ENCODE results near the gene SUSD3.

SUSD3 gene

DNA sequence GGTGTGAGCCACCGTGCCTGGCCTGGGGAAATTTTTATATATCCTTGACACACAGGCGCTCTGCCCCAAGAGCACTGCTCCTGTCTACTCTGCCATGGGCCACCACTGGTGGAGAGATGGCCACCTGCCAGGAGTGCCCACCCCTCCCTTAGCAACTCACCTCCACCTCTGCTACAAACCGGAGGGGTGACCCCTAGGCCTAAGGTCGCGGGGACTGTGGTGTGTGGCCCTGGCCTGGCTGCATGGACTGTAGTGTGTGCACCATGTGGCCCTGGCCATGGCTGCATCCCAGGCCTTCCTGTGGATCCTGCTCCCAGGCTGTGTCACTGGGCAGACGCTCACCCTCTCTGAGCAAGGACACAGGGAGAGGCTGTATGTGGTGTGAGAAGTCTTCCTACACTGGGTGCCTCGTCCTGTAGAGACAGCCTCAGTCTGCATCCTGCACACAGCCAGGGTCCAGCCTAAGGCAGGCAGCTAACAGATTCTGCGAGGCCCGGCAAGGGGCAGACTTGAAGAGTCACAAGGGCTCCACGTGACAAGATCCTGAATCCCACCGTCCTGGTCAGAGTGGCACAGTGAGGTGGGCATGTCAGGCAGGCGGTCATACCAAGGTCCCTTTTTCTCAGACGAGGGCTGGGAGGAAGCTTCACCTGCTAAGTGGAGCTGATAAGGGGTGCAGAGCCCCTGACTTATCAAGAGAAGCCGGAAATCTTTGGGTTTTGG lies 65.2 kb downstream of the SUSD3 start:
- H3K27ac ChIP-seq (replicated peaks): no peak overlapping the region
- no peaks in the 10 kb centered on the region for H3K27me3 ChIP-seq (ENCODE audit: insufficient read depth, poor library complexity, severe bottlenecking)
- no peak for DNase-seq (ENCODE audit: low read depth in 1 of 2, low spot score in 1 of 2)
- no peak overlapping the region for H3K4me3 ChIP-seq (replicated peaks; ENCODE audit: insufficient read depth, low read length)
- TF ChIP-seq SPI1 (IDR thresholded peaks at IDR 0.05; ENCODE audit: borderline replicate concordance, low read depth) (no peak), GABPA (IDR thresholded peaks at IDR 0.05; ENCODE audit: low read depth) (no peak), POLR2AphosphoS5 (IDR thresholded peaks at IDR 0.05; ENCODE audit: low read depth) (no peak)
- TF ChIP-seq, protein P1, sequence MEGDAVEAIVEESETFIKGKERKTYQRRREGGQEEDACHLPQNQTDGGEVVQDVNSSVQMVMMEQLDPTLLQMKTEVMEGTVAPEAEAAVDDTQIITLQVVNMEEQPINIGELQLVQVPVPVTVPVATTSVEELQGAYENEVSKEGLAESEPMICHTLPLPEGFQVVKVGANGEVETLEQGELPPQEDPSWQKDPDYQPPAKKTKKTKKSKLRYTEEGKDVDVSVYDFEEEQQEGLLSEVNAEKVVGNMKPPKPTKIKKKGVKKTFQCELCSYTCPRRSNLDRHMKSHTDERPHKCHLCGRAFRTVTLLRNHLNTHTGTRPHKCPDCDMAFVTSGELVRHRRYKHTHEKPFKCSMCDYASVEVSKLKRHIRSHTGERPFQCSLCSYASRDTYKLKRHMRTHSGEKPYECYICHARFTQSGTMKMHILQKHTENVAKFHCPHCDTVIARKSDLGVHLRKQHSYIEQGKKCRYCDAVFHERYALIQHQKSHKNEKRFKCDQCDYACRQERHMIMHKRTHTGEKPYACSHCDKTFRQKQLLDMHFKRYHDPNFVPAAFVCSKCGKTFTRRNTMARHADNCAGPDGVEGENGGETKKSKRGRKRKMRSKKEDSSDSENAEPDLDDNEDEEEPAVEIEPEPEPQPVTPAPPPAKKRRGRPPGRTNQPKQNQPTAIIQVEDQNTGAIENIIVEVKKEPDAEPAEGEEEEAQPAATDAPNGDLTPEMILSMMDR (IDR thresholded peaks at IDR 0.05; ENCODE audit: insufficient read depth, low read length): no peak
- TF ChIP-seq, protein P2, sequence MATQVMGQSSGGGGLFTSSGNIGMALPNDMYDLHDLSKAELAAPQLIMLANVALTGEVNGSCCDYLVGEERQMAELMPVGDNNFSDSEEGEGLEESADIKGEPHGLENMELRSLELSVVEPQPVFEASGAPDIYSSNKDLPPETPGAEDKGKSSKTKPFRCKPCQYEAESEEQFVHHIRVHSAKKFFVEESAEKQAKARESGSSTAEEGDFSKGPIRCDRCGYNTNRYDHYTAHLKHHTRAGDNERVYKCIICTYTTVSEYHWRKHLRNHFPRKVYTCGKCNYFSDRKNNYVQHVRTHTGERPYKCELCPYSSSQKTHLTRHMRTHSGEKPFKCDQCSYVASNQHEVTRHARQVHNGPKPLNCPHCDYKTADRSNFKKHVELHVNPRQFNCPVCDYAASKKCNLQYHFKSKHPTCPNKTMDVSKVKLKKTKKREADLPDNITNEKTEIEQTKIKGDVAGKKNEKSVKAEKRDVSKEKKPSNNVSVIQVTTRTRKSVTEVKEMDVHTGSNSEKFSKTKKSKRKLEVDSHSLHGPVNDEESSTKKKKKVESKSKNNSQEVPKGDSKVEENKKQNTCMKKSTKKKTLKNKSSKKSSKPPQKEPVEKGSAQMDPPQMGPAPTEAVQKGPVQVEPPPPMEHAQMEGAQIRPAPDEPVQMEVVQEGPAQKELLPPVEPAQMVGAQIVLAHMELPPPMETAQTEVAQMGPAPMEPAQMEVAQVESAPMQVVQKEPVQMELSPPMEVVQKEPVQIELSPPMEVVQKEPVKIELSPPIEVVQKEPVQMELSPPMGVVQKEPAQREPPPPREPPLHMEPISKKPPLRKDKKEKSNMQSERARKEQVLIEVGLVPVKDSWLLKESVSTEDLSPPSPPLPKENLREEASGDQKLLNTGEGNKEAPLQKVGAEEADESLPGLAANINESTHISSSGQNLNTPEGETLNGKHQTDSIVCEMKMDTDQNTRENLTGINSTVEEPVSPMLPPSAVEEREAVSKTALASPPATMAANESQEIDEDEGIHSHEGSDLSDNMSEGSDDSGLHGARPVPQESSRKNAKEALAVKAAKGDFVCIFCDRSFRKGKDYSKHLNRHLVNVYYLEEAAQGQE (IDR thresholded peaks at IDR 0.05; ENCODE audit: insufficient replicate concordance, low read depth): no peak

DNA sequence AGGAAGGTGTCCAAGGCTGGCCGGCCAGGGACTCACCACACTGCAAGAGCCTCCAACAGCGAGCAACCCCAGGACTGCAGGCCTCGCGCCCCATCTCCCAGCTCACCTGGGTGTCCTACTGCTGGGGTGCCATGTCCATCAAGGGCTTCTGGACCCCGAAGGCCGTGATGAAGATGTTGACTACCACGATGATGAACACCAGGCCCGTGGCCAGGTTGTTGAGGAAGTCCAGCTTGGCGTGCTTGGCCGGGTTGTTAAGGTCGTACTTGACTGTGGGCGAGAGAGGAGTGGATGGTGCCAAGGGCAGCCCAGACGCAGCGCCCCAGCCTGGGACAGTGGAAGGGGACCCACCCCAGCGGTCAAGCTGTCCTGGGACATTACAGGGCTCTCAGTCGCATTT lies 66.3 kb downstream of the SUSD3 start:
- DNase-seq (ENCODE audit: low read depth in 1 of 2, low spot score in 1 of 2): no peak
- no peak overlapping the region for H3K4me3 ChIP-seq (replicated peaks; ENCODE audit: insufficient read depth, low read length)
- no peaks in the 10 kb centered on the region for H3K27me3 ChIP-seq (ENCODE audit: insufficient read depth, poor library complexity, severe bottlenecking)
- no peak overlapping the region for H3K27ac ChIP-seq (replicated peaks)
- TF ChIP-seq, protein P1 (IDR thresholded peaks at IDR 0.05; ENCODE audit: insufficient read depth, low read length): no peak
- TF ChIP-seq, protein P2 (IDR thresholded peaks at IDR 0.05; ENCODE audit: insufficient replicate concordance, low read depth): no peak
- TF ChIP-seq POLR2AphosphoS5 (IDR thresholded peaks at IDR 0.05; ENCODE audit: low read depth): no peak
- no peak for TF ChIP-seq SPI1 (IDR thresholded peaks at IDR 0.05; ENCODE audit: borderline replicate concordance, low read depth)
- TF ChIP-seq GABPA (IDR thresholded peaks at IDR 0.05; ENCODE audit: low read depth): no peak

DNA sequence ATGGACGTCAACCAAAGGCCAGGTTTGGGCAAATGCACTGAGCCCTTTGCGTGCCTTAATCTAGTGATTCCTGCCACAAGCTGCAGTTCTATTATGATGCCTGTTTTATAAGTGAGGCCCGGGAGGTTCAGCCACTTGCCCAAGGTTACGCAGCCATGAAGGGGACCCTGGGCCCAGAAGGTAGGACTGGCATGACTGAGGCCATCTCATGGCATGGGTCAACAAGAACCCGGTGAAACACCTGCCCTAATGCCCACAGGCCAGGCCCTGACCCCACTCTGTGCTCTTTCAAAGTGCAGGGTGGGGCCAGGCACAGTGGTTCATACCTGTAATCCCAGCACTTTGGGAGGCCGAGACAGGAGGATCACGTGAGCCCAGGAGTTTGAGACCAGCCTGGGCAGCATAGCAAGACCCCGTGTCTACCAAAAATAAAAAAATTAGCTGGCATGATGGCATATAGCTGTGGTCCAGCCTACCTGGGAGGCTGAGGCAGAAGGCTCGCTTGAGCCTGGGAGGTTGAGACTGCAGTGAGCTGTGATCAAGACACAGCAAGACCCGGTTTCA lies 66.9 kb downstream of the SUSD3 start:
- H3K27me3 ChIP-seq (ENCODE audit: insufficient read depth, poor library complexity, severe bottlenecking): no peaks in the 10 kb centered on the region
- H3K4me3 ChIP-seq (replicated peaks; ENCODE audit: insufficient read depth, low read length): no peak overlapping the region
- TF ChIP-seq, protein P1 (IDR thresholded peaks at IDR 0.05; ENCODE audit: insufficient read depth, low read length): no peak
- TF ChIP-seq GABPA (IDR thresholded peaks at IDR 0.05; ENCODE audit: low read depth) (no peak), POLR2AphosphoS5 (IDR thresholded peaks at IDR 0.05; ENCODE audit: low read depth) (no peak), SPI1 (IDR thresholded peaks at IDR 0.05; ENCODE audit: borderline replicate concordance, low read depth) (no peak)
- TF ChIP-seq, protein P2 (IDR thresholded peaks at IDR 0.05; ENCODE audit: insufficient replicate concordance, low read depth): no peak
- H3K27ac ChIP-seq (replicated peaks): no peak overlapping the region
- DNase-seq (ENCODE audit: low read depth in 1 of 2, low spot score in 1 of 2): no peak

Measured in HL-60 (cell line).